DND-41 (cell line): ENCODE data around the gene ZHX3.

ENCODE experiments used
- EZH2 ChIP-seq: IDR thresholded peaks from 3 replicates; pipeline ENCODE4 v1.6.1; 2012; ENCODE audit warnings: borderline replicate concordance, low read depth, mild to moderate bottlenecking, moderate library complexity, low read length, inconsistent platforms; ENCODE audit not compliant: severe bottlenecking
- TF ChIP-seq, protein P1 (sequence below): IDR thresholded peaks from 2 replicates; pipeline ENCODE4 v1.5.1; 2012; ENCODE audit warnings: borderline replicate concordance, low read length, moderate library complexity, mild to moderate bottlenecking; ENCODE audit not compliant: poor library complexity, severe bottlenecking; ENCODE audit errors: extremely low read depth

DNA sequence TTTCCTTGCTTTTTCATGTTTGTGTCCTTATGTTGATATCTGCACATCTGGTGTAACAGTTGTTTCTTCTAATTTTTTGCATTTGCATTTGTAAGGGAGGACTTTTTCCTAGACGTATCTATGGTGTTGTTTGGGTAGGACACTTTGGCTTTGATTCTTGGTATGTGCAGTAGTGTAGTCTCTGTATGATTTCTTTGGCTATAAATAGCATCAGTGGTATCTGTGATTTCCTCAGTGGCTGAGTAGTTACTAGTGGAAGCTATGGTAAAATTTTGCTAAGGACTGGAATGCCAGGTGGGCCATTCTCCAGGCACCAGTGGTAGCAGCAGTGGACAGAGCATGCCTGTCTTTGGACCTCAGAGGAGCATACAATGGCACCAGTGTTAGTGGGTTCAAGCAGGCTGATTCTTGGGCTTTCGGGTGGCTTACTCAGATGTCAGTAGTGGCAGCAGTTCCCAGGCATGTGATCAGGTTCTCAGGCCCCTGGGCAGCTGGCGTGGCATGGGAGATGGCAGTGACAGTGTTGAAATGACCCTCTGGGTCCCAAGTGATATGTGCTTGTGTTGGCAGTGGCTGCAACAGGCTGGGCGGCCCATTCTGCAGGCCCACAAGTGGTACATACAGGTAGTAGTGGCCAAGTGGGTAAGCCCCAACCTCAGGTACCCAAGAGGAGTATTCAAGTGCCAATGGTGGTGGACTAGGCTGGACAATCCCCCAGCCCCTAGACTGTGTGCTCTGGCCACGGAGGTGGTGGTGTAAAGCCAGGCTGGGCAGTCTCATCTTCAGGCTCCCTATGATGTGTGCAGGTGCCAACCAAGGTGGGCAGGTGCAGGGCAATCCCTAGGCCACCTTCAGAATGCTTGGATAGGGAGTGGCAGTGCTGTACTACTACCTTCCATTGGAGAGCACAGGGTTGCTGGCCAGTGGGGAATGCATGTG, 125.7 kb downstream of the ZHX3 start:
- TF ChIP-seq, protein P1, sequence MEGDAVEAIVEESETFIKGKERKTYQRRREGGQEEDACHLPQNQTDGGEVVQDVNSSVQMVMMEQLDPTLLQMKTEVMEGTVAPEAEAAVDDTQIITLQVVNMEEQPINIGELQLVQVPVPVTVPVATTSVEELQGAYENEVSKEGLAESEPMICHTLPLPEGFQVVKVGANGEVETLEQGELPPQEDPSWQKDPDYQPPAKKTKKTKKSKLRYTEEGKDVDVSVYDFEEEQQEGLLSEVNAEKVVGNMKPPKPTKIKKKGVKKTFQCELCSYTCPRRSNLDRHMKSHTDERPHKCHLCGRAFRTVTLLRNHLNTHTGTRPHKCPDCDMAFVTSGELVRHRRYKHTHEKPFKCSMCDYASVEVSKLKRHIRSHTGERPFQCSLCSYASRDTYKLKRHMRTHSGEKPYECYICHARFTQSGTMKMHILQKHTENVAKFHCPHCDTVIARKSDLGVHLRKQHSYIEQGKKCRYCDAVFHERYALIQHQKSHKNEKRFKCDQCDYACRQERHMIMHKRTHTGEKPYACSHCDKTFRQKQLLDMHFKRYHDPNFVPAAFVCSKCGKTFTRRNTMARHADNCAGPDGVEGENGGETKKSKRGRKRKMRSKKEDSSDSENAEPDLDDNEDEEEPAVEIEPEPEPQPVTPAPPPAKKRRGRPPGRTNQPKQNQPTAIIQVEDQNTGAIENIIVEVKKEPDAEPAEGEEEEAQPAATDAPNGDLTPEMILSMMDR, result no peak
- no peak for TF ChIP-seq EZH2
